Vagina (tissue), 2 donors: Measurements from ENCODE around the gene ITGA4. TPM values are rescaled to one million over a fixed set of nuclear protein-coding genes. Genes with fewer than 3 reads are reported as not detected.

Experiments
- DNase-seq, 2 donors: peaks; one replicate each; pipeline ENCODE4 v3.0.0-alpha.2; 2017; ENCODE audit errors: extremely low spot score in 2 of 2
- H3K27ac ChIP-seq: fragments of 200-600 bp; sonication (generic); one replicate; pipeline ENCODE4 v1.5.1; 2019
- H3K27me3 ChIP-seq: fragments of 200-600 bp; sonication (generic); one replicate; pipeline ENCODE4 v1.5.1; 2019
- H3K36me3 ChIP-seq, 2 donors: fragments of 200-600 bp; sonication (generic); one replicate each; pipeline ENCODE4 v1.5.1; 2017 to 2019
- H3K4me1 ChIP-seq: fragments of 200-600 bp; sonication (generic); one replicate; pipeline ENCODE4 v1.5.1; 2019
- H3K4me3 ChIP-seq, 2 donors: fragments of 200-600 bp; sonication (generic); 1 replicate in 1 of 2; 2 replicates in 1 of 2; pipeline ENCODE4 v1.5.1; 2016 to 2019
- H3K9me3 ChIP-seq: fragments of 200-600 bp; sonication (generic); one replicate; pipeline ENCODE4 v1.5.1; 2019
- POLR2A ChIP-seq, 2 donors: fragments of 450-650 bp; IDR thresholded peaks; one replicate each; pipeline ENCODE4 v1.6.1; 2017; ENCODE audit warnings: antibody characterized with exemption in 2 of 2, mild to moderate bottlenecking in 2 of 2, moderate library complexity in 2 of 2
- POLR2AphosphoS5 ChIP-seq, 2 donors: sonication (generic); formaldehyde crosslinking; IDR thresholded peaks; one replicate each; pipeline ENCODE4 v1.9.0; 2017; ENCODE audit warnings: antibody characterized with exemption in 2 of 2, mild to moderate bottlenecking in 2 of 2, low read depth in 1 of 2; ENCODE audit not compliant: insufficient read depth in 1 of 2
- intact Hi-C: fragments of 100-400 bp; cut with DNase I; formaldehyde crosslinking; loops from one replicate; pipeline ENCODE4 v1.15.1; 2023
- total RNA-seq: library from RNA; depleted of rRNA; stranded (reverse); fragments of >200 nt; gene quantifications from one replicate; pipeline ENCODE4 v1.2.3, GENCODE V29; 2016
- TF ChIP-seq, protein P1 (sequence below), 3 experiments: fragments of 450-650 bp in 2 of 3; fragments of 200-600 bp in 1 of 3; sonication (generic) in 1 of 3; IDR thresholded peaks; one replicate each; pipeline ENCODE4 v1.5.1; 2017 to 2019; ENCODE audit warnings: antibody characterized with exemption in 3 of 3, mild to moderate bottlenecking in 2 of 3, moderate library complexity in 2 of 3

ITGA4 gene
- total RNA-seq, 1 donor from 2014 or later: 4.9 TPM

- intact Hi-C loops: no loop called here
- no peaks in the 10 kb centered on the region for H3K9me3 ChIP-seq
- H3K27me3 ChIP-seq: no peaks in the 10 kb centered on the region
- H3K4me3 ChIP-seq: no peak overlapping the region
- DNase-seq: no peak
- TF ChIP-seq POLR2AphosphoS5 (IDR thresholded peaks at IDR 0.05; ENCODE audit: insufficient read depth in 1 of 2, low read depth in 1 of 2) (no peak), POLR2A (IDR thresholded peaks at IDR 0.05) (no peak)
- TF ChIP-seq, protein P1, sequence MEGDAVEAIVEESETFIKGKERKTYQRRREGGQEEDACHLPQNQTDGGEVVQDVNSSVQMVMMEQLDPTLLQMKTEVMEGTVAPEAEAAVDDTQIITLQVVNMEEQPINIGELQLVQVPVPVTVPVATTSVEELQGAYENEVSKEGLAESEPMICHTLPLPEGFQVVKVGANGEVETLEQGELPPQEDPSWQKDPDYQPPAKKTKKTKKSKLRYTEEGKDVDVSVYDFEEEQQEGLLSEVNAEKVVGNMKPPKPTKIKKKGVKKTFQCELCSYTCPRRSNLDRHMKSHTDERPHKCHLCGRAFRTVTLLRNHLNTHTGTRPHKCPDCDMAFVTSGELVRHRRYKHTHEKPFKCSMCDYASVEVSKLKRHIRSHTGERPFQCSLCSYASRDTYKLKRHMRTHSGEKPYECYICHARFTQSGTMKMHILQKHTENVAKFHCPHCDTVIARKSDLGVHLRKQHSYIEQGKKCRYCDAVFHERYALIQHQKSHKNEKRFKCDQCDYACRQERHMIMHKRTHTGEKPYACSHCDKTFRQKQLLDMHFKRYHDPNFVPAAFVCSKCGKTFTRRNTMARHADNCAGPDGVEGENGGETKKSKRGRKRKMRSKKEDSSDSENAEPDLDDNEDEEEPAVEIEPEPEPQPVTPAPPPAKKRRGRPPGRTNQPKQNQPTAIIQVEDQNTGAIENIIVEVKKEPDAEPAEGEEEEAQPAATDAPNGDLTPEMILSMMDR (IDR thresholded peaks at IDR 0.05): no peak
- H3K27ac ChIP-seq: no peak overlapping the region
- H3K36me3 ChIP-seq: no peaks in the 10 kb centered on the region
- peaks cover 2% of the 10 kb centered on the region for H3K4me1 ChIP-seq
These were observed 14.0 kb downstream of the ITGA4 start for GRCh38 chr2:181471226-181471625.

DNA sequence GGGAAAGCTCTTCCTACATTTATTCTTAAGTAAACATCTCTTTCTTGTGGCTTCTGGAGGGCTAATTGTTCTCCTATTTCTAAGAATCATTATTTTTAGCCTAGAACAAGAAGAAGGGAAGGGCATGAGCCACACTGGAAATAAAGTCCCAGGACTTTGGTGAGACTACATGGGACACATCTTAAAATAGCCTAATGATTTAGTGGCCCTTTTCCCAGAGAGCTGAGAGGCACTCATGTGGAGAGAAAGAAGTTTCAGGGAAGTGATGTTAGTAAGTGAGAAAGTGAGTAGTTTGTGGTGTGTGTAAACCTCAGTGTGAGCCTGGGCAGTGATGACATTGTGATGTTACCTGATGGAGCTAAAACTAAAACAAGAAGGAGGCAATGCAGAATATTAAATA lies 14.6 kb downstream of the ITGA4 start:
- no peak for TF ChIP-seq POLR2A (IDR thresholded peaks at IDR 0.05)
- TF ChIP-seq, protein P1 (IDR thresholded peaks at IDR 0.05): no peak
- no peak for TF ChIP-seq POLR2AphosphoS5 (IDR thresholded peaks at IDR 0.05; ENCODE audit: insufficient read depth in 1 of 2, low read depth in 1 of 2)

GRCh38 chr2:181472990-181473389 lies 15.8 kb downstream of the ITGA4 start:
- Histone ChIP-seq H3K9me3 (no peaks in the 10 kb centered on the region), H3K4me1 (no peaks in the 10 kb centered on the region), H3K27me3 (no peaks in the 10 kb centered on the region), H3K4me3 (no peak overlapping the region), H3K27ac (no peak overlapping the region), H3K36me3 (no peaks in the 10 kb centered on the region)
- no peak for DNase-seq
- TF ChIP-seq POLR2A (IDR thresholded peaks at IDR 0.05) (no peak), POLR2AphosphoS5 (IDR thresholded peaks at IDR 0.05; ENCODE audit: insufficient read depth in 1 of 2, low read depth in 1 of 2) (no peak)
- TF ChIP-seq, protein P1 (IDR thresholded peaks at IDR 0.05): no peak
- intact Hi-C loops: no loop called here

More for the DNA sequence above, 14.6 kb downstream of the ITGA4 start:
- H3K4me1 ChIP-seq: no peaks in the 10 kb centered on the region
- no peaks in the 10 kb centered on the region for H3K27me3 ChIP-seq
- H3K9me3 ChIP-seq: no peaks in the 10 kb centered on the region
- no peak for DNase-seq
- no peaks in the 10 kb centered on the region for H3K36me3 ChIP-seq
- intact Hi-C loops: no loop called here
- H3K4me3 ChIP-seq: no peak overlapping the region
- no peak overlapping the region for H3K27ac ChIP-seq

- intact Hi-C loops: no loop called here
- Histone ChIP-seq H3K9me3 (no peaks in the 10 kb centered on the region), H3K27me3 (no peaks in the 10 kb centered on the region), H3K36me3 (no peaks in the 10 kb centered on the region), H3K4me1 (no peaks in the 10 kb centered on the region), H3K4me3 (no peak overlapping the region), H3K27ac (no peak overlapping the region)
- TF ChIP-seq POLR2AphosphoS5 (IDR thresholded peaks at IDR 0.05; ENCODE audit: insufficient read depth in 1 of 2, low read depth in 1 of 2): no peak
- TF ChIP-seq, protein P1 (IDR thresholded peaks at IDR 0.05): no peak
- TF ChIP-seq POLR2A (IDR thresholded peaks at IDR 0.05): no peak
- no peak for DNase-seq
These were observed 17.2 kb downstream of the ITGA4 start for GRCh38 chr2:181474222-181474881.

GRCh38 chr2:181483211-181483610 lies 26.0 kb downstream of the ITGA4 start:
- Histone ChIP-seq H3K4me1 (no peaks in the 10 kb centered on the region), H3K4me3 (no peak overlapping the region), H3K36me3 (no peaks in the 10 kb centered on the region), H3K27ac (no peak overlapping the region), H3K27me3 (no peaks in the 10 kb centered on the region), H3K9me3 (no peaks in the 10 kb centered on the region)
- DNase-seq: no peak
- intact Hi-C loops: no loop called here
- TF ChIP-seq POLR2A (IDR thresholded peaks at IDR 0.05) (no peak), POLR2AphosphoS5 (IDR thresholded peaks at IDR 0.05; ENCODE audit: insufficient read depth in 1 of 2, low read depth in 1 of 2) (no peak)
- TF ChIP-seq, protein P1 (IDR thresholded peaks at IDR 0.05): no peak
